SK-N-SH (cell line): ENCODE data around the gene INPP5A.

ENCODE experiments used
- FOXJ3 ChIP-seq: sonication (generic); formaldehyde crosslinking; IDR thresholded peaks from 2 replicates; pipeline ENCODE4 v1.5.1; 2020; ENCODE audit warnings: mild to moderate bottlenecking, missing genetic modification reagents
- TF ChIP-seq, protein P1 (sequence below): fragments of 200-600 bp; sonication (generic); IDR thresholded peaks from 2 replicates; pipeline ENCODE4 v1.6.1; 2017; ENCODE audit warnings: antibody characterized with exemption, mild to moderate bottlenecking, moderate library complexity
- TF ChIP-seq, protein P2 (sequence below): IDR thresholded peaks from 2 replicates; pipeline ENCODE4 v1.6.1; 2012; ENCODE audit warnings: mild to moderate bottlenecking, low read depth, low read length, moderate library complexity

DNA sequence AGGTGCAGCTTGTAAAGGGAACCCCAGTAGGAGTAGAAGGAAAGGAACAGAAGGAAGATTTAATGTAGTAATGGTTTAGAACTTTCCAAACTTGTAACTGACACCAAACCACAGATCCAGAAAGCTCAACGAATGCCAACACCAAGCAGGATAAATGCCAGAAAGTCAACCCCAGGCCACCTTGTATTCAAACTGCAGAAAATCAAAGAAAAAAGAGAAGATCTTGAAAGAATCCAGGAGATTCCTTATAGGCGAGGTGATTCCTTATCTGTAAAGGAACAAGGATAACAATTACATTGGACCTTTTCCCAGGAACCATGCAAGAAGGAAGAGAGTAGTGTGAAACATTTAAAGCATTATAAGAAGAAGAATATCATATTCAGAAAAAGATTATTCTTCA, 154.7 kb downstream of the INPP5A start:
- no peak for TF ChIP-seq FOXJ3 (CRISPR knock-in tag)
- TF ChIP-seq, protein P1, sequence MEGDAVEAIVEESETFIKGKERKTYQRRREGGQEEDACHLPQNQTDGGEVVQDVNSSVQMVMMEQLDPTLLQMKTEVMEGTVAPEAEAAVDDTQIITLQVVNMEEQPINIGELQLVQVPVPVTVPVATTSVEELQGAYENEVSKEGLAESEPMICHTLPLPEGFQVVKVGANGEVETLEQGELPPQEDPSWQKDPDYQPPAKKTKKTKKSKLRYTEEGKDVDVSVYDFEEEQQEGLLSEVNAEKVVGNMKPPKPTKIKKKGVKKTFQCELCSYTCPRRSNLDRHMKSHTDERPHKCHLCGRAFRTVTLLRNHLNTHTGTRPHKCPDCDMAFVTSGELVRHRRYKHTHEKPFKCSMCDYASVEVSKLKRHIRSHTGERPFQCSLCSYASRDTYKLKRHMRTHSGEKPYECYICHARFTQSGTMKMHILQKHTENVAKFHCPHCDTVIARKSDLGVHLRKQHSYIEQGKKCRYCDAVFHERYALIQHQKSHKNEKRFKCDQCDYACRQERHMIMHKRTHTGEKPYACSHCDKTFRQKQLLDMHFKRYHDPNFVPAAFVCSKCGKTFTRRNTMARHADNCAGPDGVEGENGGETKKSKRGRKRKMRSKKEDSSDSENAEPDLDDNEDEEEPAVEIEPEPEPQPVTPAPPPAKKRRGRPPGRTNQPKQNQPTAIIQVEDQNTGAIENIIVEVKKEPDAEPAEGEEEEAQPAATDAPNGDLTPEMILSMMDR: no peak
- TF ChIP-seq, protein P2, sequence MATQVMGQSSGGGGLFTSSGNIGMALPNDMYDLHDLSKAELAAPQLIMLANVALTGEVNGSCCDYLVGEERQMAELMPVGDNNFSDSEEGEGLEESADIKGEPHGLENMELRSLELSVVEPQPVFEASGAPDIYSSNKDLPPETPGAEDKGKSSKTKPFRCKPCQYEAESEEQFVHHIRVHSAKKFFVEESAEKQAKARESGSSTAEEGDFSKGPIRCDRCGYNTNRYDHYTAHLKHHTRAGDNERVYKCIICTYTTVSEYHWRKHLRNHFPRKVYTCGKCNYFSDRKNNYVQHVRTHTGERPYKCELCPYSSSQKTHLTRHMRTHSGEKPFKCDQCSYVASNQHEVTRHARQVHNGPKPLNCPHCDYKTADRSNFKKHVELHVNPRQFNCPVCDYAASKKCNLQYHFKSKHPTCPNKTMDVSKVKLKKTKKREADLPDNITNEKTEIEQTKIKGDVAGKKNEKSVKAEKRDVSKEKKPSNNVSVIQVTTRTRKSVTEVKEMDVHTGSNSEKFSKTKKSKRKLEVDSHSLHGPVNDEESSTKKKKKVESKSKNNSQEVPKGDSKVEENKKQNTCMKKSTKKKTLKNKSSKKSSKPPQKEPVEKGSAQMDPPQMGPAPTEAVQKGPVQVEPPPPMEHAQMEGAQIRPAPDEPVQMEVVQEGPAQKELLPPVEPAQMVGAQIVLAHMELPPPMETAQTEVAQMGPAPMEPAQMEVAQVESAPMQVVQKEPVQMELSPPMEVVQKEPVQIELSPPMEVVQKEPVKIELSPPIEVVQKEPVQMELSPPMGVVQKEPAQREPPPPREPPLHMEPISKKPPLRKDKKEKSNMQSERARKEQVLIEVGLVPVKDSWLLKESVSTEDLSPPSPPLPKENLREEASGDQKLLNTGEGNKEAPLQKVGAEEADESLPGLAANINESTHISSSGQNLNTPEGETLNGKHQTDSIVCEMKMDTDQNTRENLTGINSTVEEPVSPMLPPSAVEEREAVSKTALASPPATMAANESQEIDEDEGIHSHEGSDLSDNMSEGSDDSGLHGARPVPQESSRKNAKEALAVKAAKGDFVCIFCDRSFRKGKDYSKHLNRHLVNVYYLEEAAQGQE: no peak
